Smooth muscle cell (in vitro differentiated cells): ENCODE results near the gene STK32C. TPM values are rescaled to one million over a fixed set of nuclear protein-coding genes. Genes with fewer than 3 reads are reported as not detected.

Experiments
- DNase-seq: peaks from one replicate; lab custom pipeline; 2025; ENCODE audit not compliant: unreplicated experiment; lab: John Stamatoyannopoulos, UW
- H2AFZ ChIP-seq: fragments of 200-600 bp; sonication (generic); 2 replicates; pipeline ENCODE4 v1.6.0; 2016; ENCODE audit warnings: antibody characterized with exemption, low read depth, mild to moderate bottlenecking
- H3F3A ChIP-seq: fragments of 200-600 bp; sonication (generic); 2 replicates; pipeline ENCODE4 v1.6.0; 2017; ENCODE audit warnings: antibody characterized with exemption, low read depth
- H3K27ac ChIP-seq: fragments of 200-600 bp; sonication (generic); 2 replicates; pipeline ENCODE4 v1.5.1; 2016; ENCODE audit warnings: low read depth, mild to moderate bottlenecking
- H3K27me3 ChIP-seq: fragments of 200-600 bp; sonication (generic); 2 replicates; pipeline ENCODE4 v1.6.1; 2016; ENCODE audit warnings: low read depth, mild to moderate bottlenecking
- H3K36me3 ChIP-seq: fragments of 200-600 bp; sonication (generic); 2 replicates; pipeline ENCODE4 v1.5.1; 2016; ENCODE audit warnings: low read depth
- H3K4me1 ChIP-seq: fragments of 200-600 bp; sonication (generic); 2 replicates; pipeline ENCODE4 v1.5.1; 2016; ENCODE audit warnings: low read depth
- H3K4me2 ChIP-seq: fragments of 200-600 bp; sonication (generic); 2 replicates; pipeline ENCODE4 v1.6.0; 2016; ENCODE audit warnings: mild to moderate bottlenecking
- H3K4me3 ChIP-seq: fragments of 200-600 bp; sonication (generic); 2 replicates; pipeline ENCODE4 v1.5.1; 2016; ENCODE audit warnings: mild to moderate bottlenecking
- H3K79me2 ChIP-seq: fragments of 200-600 bp; sonication (generic); 2 replicates; pipeline ENCODE4 v1.6.0; 2016; ENCODE audit warnings: low read depth, mild to moderate bottlenecking
- H3K9ac ChIP-seq: fragments of 200-600 bp; sonication (generic); 2 replicates; pipeline ENCODE4 v1.6.0; 2016; ENCODE audit warnings: low read depth
- H3K9me3 ChIP-seq: fragments of 200-600 bp; sonication (generic); replicated peaks from 2 replicates; pipeline ENCODE4 v1.5.1; 2016; ENCODE audit warnings: low read depth
- H4K20me1 ChIP-seq: fragments of 200-600 bp; sonication (generic); 2 replicates; pipeline ENCODE4 v1.6.0; 2016; ENCODE audit warnings: low read depth
- CTCF ChIP-seq: fragments of 200-600 bp; sonication (generic); IDR thresholded peaks from 2 replicates; pipeline ENCODE4 v1.5.1; 2017; ENCODE audit warnings: borderline replicate concordance, mild to moderate bottlenecking, antibody characterized with exemption; ENCODE audit not compliant: insufficient read depth, poor library complexity, severe bottlenecking
- WGBS: methylation state at CpG from one replicate; pipeline ENCODE4 v1.1.7; 2016; ENCODE audit warnings: low lambda C conversion rate; 5-methylcytosine and 5-hydroxymethylcytosine counted together
- polyA plus RNA-seq: library from polyadenylated mRNA; unstranded; fragments of >200 nt; fragmentation: Nextera tagmentation; extraction: Ambion mirVana; gene quantifications from 2 replicates; pipeline ENCODE4 v1.2.1, GENCODE V29; 2016
- total RNA-seq: library from RNA; depleted of rRNA; stranded (reverse); fragments of >200 nt; gene quantifications from 2 replicates; pipeline ENCODE4 v1.2.3, GENCODE V29; 2014

Gene STK32C
- total and polyA plus RNA-seq, 2 experiments from 2014 or later: 2.3 to 13.2 TPM

DNA sequence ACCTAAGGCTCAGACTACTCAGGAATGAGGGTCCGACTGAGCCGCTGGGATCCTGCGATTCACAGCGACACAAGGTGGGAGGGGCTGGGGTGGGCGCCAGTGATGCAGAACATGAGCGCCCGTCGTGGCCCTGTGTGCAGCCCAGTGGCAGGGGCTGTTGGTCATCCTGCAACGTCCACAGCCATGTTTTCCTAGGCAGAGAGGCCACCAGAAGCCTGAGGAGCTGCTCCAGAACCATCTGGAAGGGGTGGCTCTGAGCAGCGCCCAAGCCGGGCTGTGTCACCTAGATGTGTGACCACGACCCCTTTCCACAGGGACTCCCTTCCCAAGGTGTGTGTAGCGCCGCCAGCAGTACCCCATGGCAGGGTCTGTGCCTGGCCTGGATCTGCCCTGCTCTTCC is 96.5 kb downstream of the STK32C start:
- Histone ChIP-seq H3K9ac (no peak overlapping the region), H3F3A (no peaks in the 10 kb centered on the region), H3K4me1 (no peaks in the 10 kb centered on the region), H3K27me3 (no peaks in the 10 kb centered on the region), H4K20me1 (no peaks in the 10 kb centered on the region), H3K4me2 (no peak overlapping the region), H3K9me3 (no peaks in the 10 kb centered on the region), H3K4me3 (no peak overlapping the region), H2AFZ (no peak overlapping the region), H3K36me3 (no peaks in the 10 kb centered on the region), H3K27ac (no peak overlapping the region), H3K79me2 (no peaks in the 10 kb centered on the region)
- TF ChIP-seq CTCF: no peak
- WGBS: 91% methylated on average over 14 of the region's 14 CpGs
- no peak for DNase-seq

DNA sequence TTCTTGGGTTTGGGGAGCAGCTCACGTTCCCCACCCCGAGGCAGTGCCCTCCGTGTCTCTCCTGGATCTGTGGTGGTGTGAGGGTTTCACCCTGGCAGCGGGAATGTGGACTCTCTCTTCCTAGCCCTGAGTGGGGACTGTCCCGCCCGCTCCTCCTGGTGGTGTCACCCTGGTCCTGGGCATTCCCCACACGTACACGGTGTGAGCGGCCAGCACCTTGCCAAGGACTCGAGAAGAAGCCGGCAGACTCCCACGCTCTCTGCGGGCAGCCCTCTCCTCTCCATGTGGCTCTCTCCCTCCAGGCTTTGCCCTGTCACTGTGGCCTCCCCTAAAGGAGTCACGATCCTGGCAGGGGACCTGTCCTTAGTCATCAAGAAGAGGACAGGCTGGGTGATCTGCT is 97.0 kb downstream of the STK32C start:
- Histone ChIP-seq H3K9ac (no peak overlapping the region), H2AFZ (no peak overlapping the region), H3K27ac (no peak overlapping the region), H3K79me2 (no peaks in the 10 kb centered on the region), H3K36me3 (no peaks in the 10 kb centered on the region), H3K27me3 (no peaks in the 10 kb centered on the region), H3K4me2 (no peak overlapping the region), H4K20me1 (no peaks in the 10 kb centered on the region), H3K9me3 (no peaks in the 10 kb centered on the region), H3K4me3 (no peak overlapping the region), H3F3A (no peaks in the 10 kb centered on the region), H3K4me1 (no peaks in the 10 kb centered on the region)
- 95% methylated on average over 14 of the region's 14 CpGs for WGBS
- TF ChIP-seq CTCF: no peak
- DNase-seq: no peak

- no peak overlapping the region for H3K27ac ChIP-seq
- no peaks in the 10 kb centered on the region for H3K36me3 ChIP-seq
- H3F3A ChIP-seq: no peaks in the 10 kb centered on the region
- no peak overlapping the region for H2AFZ ChIP-seq
- no peaks in the 10 kb centered on the region for H3K9me3 ChIP-seq
- 95% methylated on average over 23 of the region's 23 CpGs for whole genome bisulfite sequencing
- no peaks in the 10 kb centered on the region for H3K27me3 ChIP-seq
- H3K9ac ChIP-seq: no peak overlapping the region
- no peak overlapping the region for H3K4me3 ChIP-seq
- no peak for DNase-seq
- H3K4me2 ChIP-seq: no peak overlapping the region
- no peaks in the 10 kb centered on the region for H3K79me2 ChIP-seq
- H3K4me1 ChIP-seq: no peaks in the 10 kb centered on the region
- no peaks in the 10 kb centered on the region for H4K20me1 ChIP-seq
- TF ChIP-seq CTCF: no peak
Measured at GRCh38 chr10:132209978-132210530, 97.7 kb downstream of the STK32C start.

- no peak for TF ChIP-seq CTCF
- Histone ChIP-seq H3K27ac (no peak overlapping the region), H3K9ac (no peak overlapping the region), H3K36me3 (no peaks in the 10 kb centered on the region), H3K4me3 (no peak overlapping the region), H4K20me1 (no peaks in the 10 kb centered on the region), H3K4me2 (no peak overlapping the region), H3K9me3 (no peaks in the 10 kb centered on the region), H3K27me3 (no peaks in the 10 kb centered on the region), H3F3A (no peaks in the 10 kb centered on the region), H3K79me2 (no peaks in the 10 kb centered on the region), H2AFZ (no peak overlapping the region), H3K4me1 (no peaks in the 10 kb centered on the region)
- no peak for DNase-seq
- 95% methylated on average over 10 of the region's 14 CpGs for WGBS
Measured at GRCh38 chr10:132209130-132209529, 98.6 kb downstream of the STK32C start.
